Measurements from ENCODE around the gene TTLL5. TPM values are rescaled to one million over a fixed set of nuclear protein-coding genes. Genes with fewer than 3 reads are reported as not detected.

The TTLL5 gene
- total and polyA plus RNA-seq, 10 of the 15 experiments (the other 5 are each of a cell fraction or from before 2014, with no cell fraction given): 3.2 to 25.9 (median 13.8) TPM

DNA sequence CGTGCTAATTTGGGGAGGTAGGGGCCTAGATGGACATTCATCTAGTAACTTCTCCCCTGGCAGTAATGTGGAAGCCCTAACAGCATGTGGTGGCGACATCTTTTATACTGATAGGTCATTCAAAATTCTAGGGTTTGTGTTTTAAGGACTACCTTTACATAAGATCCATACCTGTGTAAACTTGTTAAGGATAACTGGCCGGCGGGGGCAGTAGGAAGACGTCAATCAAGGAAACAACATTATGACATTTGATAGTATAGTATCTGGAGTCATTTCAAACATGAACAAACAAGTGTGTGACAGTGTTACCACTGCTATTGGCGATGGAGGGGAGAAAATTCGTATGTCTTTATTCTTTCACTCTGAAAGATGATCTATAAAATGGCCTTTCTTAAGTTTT, 120.0 kb downstream of the TTLL5 start (continued):
- TF ChIP-seq, protein P1, sequence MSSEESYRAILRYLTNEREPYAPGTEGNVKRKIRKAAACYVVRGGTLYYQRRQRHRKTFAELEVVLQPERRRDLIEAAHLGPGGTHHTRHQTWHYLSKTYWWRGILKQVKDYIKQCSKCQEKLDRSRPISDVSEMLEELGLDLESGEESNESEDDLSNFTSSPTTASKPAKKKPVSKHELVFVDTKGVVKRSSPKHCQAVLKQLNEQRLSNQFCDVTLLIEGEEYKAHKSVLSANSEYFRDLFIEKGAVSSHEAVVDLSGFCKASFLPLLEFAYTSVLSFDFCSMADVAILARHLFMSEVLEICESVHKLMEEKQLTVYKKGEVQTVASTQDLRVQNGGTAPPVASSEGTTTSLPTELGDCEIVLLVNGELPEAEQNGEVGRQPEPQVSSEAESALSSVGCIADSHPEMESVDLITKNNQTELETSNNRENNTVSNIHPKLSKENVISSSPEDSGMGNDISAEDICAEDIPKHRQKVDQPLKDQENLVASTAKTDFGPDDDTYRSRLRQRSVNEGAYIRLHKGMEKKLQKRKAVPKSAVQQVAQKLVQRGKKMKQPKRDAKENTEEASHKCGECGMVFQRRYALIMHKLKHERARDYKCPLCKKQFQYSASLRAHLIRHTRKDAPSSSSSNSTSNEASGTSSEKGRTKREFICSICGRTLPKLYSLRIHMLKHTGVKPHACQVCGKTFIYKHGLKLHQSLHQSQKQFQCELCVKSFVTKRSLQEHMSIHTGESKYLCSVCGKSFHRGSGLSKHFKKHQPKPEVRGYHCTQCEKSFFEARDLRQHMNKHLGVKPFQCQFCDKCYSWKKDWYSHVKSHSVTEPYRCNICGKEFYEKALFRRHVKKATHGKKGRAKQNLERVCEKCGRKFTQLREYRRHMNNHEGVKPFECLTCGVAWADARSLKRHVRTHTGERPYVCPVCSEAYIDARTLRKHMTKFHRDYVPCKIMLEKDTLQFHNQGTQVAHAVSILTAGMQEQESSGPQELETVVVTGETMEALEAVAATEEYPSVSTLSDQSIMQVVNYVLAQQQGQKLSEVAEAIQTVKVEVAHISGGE (CRISPR knock-in tag; IDR thresholded peaks at IDR 0.05): no peak
- no peak for TF ChIP-seq SMAD1 (IDR thresholded peaks at IDR 0.05; ENCODE audit: low read depth, partially characterized antibody)

DNA sequence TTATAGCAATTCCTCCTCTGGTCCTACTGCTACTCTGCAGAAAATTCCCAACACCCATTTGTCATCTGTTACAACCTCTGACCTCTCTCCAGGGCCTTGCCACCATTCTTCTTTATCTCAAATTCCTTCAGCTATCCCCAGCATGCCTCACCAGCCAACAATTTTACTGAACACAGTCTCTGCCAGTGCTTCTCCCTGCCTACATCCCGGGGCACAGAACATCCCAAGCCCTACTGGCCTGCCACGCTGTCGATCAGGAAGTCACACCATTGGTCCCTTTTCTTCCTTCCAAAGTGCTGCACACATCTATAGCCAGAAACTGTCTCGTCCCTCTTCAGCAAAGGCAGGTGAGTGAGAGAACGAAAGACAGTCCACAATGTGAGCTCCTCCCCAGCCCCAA, 122.1 kb downstream of the TTLL5 start:
- CTCF ChIA-PET: interaction anchor here (1.0 to 4.0 kb wide), 4 partner anchors 11 to 199 kb away, joined by 3 to 19 read pairs (median 6); no protein-coding TSS in a partner anchor
- H3K27me3 ChIP-seq (replicated peaks in 1 of 2; ENCODE audit: control insufficient read depth in 2 of 2, insufficient read depth in 2 of 2, low read length in 1 of 2): no peaks in the 10 kb centered on the region
- H3K27ac ChIP-seq (ENCODE audit: control insufficient read depth, insufficient read depth): no peak overlapping the region
- intact Hi-C loops (cut with micrococcal nuclease; ENCODE audit: unreplicated experiment): no loop called here
- BruUV-seq (replicated peaks): no TSS peak
- ATAC-seq: no peak
- H3K9me3 ChIP-seq (replicated peaks; ENCODE audit: control insufficient read depth, insufficient read depth, low read length): no peaks in the 10 kb centered on the region
- RAD21 ChIA-PET (ENCODE audit: unreplicated experiment): no interaction called here
- TF ChIP-seq TCF7 (IDR thresholded peaks at IDR 0.05; ENCODE audit: borderline replicate concordance) (no peak), PKNOX1 (IDR thresholded peaks at IDR 0.05) (no peak), NFYB (IDR thresholded peaks at IDR 0.05; ENCODE audit: insufficient read depth, low read depth, low read length) (no peak), NR2C2 (IDR thresholded peaks at IDR 0.05; ENCODE audit: borderline replicate concordance, control insufficient read depth, insufficient read length, low read depth) (no peak), MLLT1 (IDR thresholded peaks at IDR 0.05) (no peak), CBX3 (IDR thresholded peaks at IDR 0.05; ENCODE audit: borderline replicate concordance, low read depth) (no peak), SPI1 (IDR thresholded peaks at IDR 0.05; ENCODE audit: borderline replicate concordance, insufficient read depth, low read depth, low read length) (no peak), FOXM1 (IDR thresholded peaks at IDR 0.05; ENCODE audit: low read depth, low read length) (no peak), HDGF (IDR thresholded peaks at IDR 0.05) (no peak), PRDM15 (CRISPR knock-in tag; IDR thresholded peaks at IDR 0.05) (no peak)
- no peak for DNase-seq (ENCODE audit: low read depth, low spot score)
- no peak for FAIRE-seq
- SMC1A ChIA-PET (ENCODE audit: uncharacterized antibody, unreplicated experiment): interaction anchor here (1.7 kb wide), 1 partner anchor 12 kb away, joined by 7 read pairs; no protein-coding TSS in a partner anchor
- H3K36me3 ChIP-seq (ENCODE audit: control insufficient read depth in 2 of 2, insufficient read depth in 2 of 2, low read length in 1 of 2): peaks cover 0 to 3% of the 10 kb centered on the region in 2 experiments; a peak in 2 of 4 replicates
- in situ Hi-C loops (cut with MboI): no loop called here
- no peaks in the 10 kb centered on the region for H3K79me2 ChIP-seq (ENCODE audit: control insufficient read depth, insufficient read depth, low read length)
- no peak overlapping the region for H3K4me3 ChIP-seq
- POLR2A ChIA-PET: interaction anchor here (0.6 kb wide), 1 partner anchor 42 kb away, joined by 4 read pairs; no protein-coding TSS in a partner anchor
- no peak overlapping the region for H3K4me2 ChIP-seq (ENCODE audit: control insufficient read depth, insufficient read depth)
- 70% methylated on average over 5 of the region's 5 CpGs for WGBS (ENCODE audit: insufficient coverage, insufficient replicate concordance, low lambda C conversion rate, missing lambda C conversion rate)
- H3K9ac ChIP-seq (ENCODE audit: control insufficient read depth, insufficient read depth, low read length): no peak overlapping the region
- no peaks in the 10 kb centered on the region for H4K20me1 ChIP-seq (ENCODE audit: control insufficient read depth, insufficient read depth)
- no peaks in the 10 kb centered on the region for H3K4me1 ChIP-seq (ENCODE audit: control insufficient read depth, insufficient read depth, low read length)
- no peak overlapping the region for H2AFZ ChIP-seq (ENCODE audit: control insufficient read depth, low read depth, low read length)
